Mesothelial cell of epicardium (in vitro differentiated cells): Measurements from ENCODE around the gene TMEM242. TPM values are rescaled to one million over a fixed set of nuclear protein-coding genes. Genes with fewer than 3 reads are reported as not detected.

Source experiments
- DNase-seq, 2 experiments: peaks; one replicate each; pipeline ENCODE4 v3.0.0; 2021; ENCODE audit warnings: low spot score in 2 of 2; ENCODE audit not compliant: unreplicated experiment in 2 of 2
- H3K27ac Mint-ChIP-seq: 2 replicates; pipeline ENCODE4 v1.8.0; 2021; ENCODE audit warnings: mixed read lengths
- H3K27me3 Mint-ChIP-seq: 2 replicates; pipeline ENCODE4 v1.8.0; 2021; ENCODE audit warnings: low read depth, mixed read lengths
- H3K36me3 Mint-ChIP-seq: 2 replicates; pipeline ENCODE4 v1.8.0; 2021; ENCODE audit warnings: mixed read lengths
- H3K4me1 Mint-ChIP-seq: 2 replicates; pipeline ENCODE4 v1.8.0; 2021; ENCODE audit warnings: mixed read lengths
- H3K4me3 Mint-ChIP-seq: 2 replicates; pipeline ENCODE4 v1.8.0; 2021; ENCODE audit warnings: mild to moderate bottlenecking, moderate library complexity, mixed read lengths
- H3K9me3 Mint-ChIP-seq: 2 replicates; pipeline ENCODE4 v1.8.0; 2021; ENCODE audit warnings: mixed read lengths
- CTCF ChIP-seq: fragments of 200-600 bp; sonication (generic); IDR thresholded peaks from one replicate; pipeline ENCODE4 v1.5.0; 2021; ENCODE audit warnings: antibody characterized with exemption; ENCODE audit not compliant: unreplicated experiment
- total RNA-seq: library from RNA; stranded (reverse); gene quantifications from 3 replicates; pipeline ENCODE4 v1.2.1, GENCODE V29; 2021

TMEM242 gene
- total RNA-seq, 1 donor from 2014 or later: 13.3 TPM

DNA sequence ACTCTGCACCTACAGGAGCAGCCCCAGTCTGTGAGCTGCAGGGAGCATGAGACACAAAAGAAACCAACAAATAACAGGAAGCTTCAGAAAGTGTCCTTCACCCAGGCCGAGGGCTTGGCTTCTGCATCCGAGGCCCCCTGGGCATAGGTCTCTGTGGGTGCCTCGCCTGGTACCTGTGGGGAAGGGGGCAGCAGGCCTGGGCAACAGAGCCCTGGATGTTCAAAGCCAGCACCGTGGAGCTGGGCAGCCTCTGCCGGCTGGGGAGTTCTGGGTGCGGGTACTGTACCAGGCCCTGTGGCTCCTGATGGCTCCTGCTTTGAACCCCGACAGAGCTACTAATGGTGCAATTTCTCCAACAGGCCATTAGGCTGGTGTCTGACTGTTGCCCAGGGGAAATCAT lies 55.7 kb downstream of the TMEM242 start:
- Mint-ChIP-seq H3K9me3 (peaks cover 8% of the 10 kb centered on the region), H3K36me3 (no peaks in the 10 kb centered on the region), H3K4me3 (no peak overlapping the region), H3K27me3 (no peaks in the 10 kb centered on the region), H3K27ac (no peak overlapping the region), H3K4me1 (peaks cover 15% of the 10 kb centered on the region)
- no peak for TF ChIP-seq CTCF
- no peak for DNase-seq

DNA sequence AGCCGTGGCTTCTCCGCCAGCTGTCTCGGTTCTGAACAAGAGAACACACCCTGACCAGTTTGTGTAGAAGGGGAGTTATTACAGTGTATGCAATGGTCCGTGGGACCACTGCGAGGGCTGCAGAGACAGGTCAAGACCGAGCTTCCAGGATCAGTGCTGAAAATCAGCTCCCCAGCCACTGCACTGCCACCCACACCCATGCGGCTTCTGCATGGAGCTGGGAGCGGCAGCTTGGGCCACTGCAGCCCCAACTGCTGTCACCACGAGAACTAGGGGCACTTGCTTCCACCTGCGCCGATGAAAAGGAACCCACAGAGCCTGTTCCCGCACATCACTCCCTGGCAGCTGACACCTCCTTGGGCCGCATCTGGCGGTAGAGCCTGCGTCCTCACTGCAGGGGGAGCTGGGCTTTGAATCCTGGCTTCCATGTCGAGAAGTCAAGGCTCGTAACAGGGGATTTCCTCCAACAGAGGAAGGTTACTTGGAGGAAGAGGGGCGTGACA lies 56.2 kb downstream of the TMEM242 start:
- H3K4me3 Mint-ChIP-seq: no peak overlapping the region
- H3K36me3 Mint-ChIP-seq: no peaks in the 10 kb centered on the region
- peaks cover 15% of the 10 kb centered on the region for H3K4me1 Mint-ChIP-seq
- peaks cover 8% of the 10 kb centered on the region for H3K9me3 Mint-ChIP-seq
- no peak for DNase-seq
- no peak overlapping the region for H3K27ac Mint-ChIP-seq
- no peak for TF ChIP-seq CTCF
- H3K27me3 Mint-ChIP-seq: no peaks in the 10 kb centered on the region

- H3K36me3 Mint-ChIP-seq: no peaks in the 10 kb centered on the region
- TF ChIP-seq CTCF: no peak
- no peaks in the 10 kb centered on the region for H3K27me3 Mint-ChIP-seq
- no peak for DNase-seq
- peaks cover 8% of the 10 kb centered on the region for H3K9me3 Mint-ChIP-seq
- H3K27ac Mint-ChIP-seq: no peak overlapping the region
- H3K4me3 Mint-ChIP-seq: no peak overlapping the region
- H3K4me1 Mint-ChIP-seq: peaks cover 15% of the 10 kb centered on the region
Measured at GRCh38 chr6:157266274-157267101, 56.8 kb downstream of the TMEM242 start.

- Mint-ChIP-seq H3K4me3 (no peak overlapping the region), H3K27me3 (no peaks in the 10 kb centered on the region), H3K36me3 (no peaks in the 10 kb centered on the region), H3K27ac (no peak overlapping the region), H3K4me1 (peaks cover 15% of the 10 kb centered on the region), H3K9me3 (peaks cover 7% of the 10 kb centered on the region)
- TF ChIP-seq CTCF: no peak
- no peak for DNase-seq
Measured at GRCh38 chr6:157265635-157266034, 57.7 kb downstream of the TMEM242 start.

DNA sequence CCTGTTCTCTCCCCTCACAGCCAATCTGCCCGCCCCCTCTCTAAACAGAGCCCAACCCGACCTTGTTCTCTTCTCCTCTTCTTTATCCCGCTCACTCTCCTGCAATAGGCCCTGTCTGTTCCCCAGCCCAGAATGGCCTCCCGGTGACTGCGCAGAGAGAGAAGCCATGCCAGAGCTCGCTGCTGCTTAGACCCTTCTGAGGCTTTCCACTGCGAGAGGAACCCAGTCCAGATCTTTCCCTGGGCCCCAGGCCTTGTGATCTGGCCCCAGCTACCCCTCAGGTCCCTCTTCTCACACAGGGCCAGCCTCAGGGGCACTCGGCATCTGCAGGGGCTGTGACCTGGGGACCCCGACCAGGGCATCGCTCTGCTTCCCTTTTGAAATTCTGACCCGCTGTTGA lies 58.1 kb downstream of the TMEM242 start:
- Mint-ChIP-seq H3K4me3 (no peak overlapping the region), H3K27ac (no peak overlapping the region), H3K27me3 (no peaks in the 10 kb centered on the region), H3K36me3 (no peaks in the 10 kb centered on the region), H3K4me1 (peaks cover 15% of the 10 kb centered on the region), H3K9me3 (peaks cover 2% of the 10 kb centered on the region)
- TF ChIP-seq CTCF: no peak
- DNase-seq: no peak
